Peyer's patch (tissue), 4 donors: ENCODE data around the gene AKT3. TPM values are rescaled to one million over a fixed set of nuclear protein-coding genes. Genes with fewer than 3 reads are reported as not detected.

ENCODE experiments used
- DNase-seq, 3 donors: peaks; one replicate each; pipeline ENCODE4 v3.0.0-alpha.2; 2017 to 2019
- H3K27ac ChIP-seq, 4 donors: fragments of 200-600 bp; sonication (generic); one replicate each; pipeline ENCODE4 v1.5.1; 2016 to 2019
- H3K27me3 ChIP-seq, 2 donors: fragments of 200-600 bp; sonication (generic); one replicate each; pipeline ENCODE4 v1.5.1; 2019
- H3K36me3 ChIP-seq, 3 donors: fragments of 200-600 bp; sonication (generic); one replicate each; pipeline ENCODE4 v1.5.1; 2016 to 2019
- H3K4me1 ChIP-seq, 4 donors: fragments of 200-600 bp; sonication (generic); one replicate each; pipeline ENCODE4 v1.5.1; 2016 to 2019
- H3K4me3 ChIP-seq, 4 donors: fragments of 200-600 bp; sonication (generic); 1 replicate in 3 of 4; 2 replicates in 1 of 4; pipeline ENCODE4 v1.5.1; 2016 to 2019; ENCODE audit warnings: mild to moderate bottlenecking in 1 of 4
- H3K9me3 ChIP-seq, 4 donors: fragments of 200-600 bp; sonication (generic); one replicate each; pipeline ENCODE4 v1.5.1; 2016 to 2019; ENCODE audit warnings: mild to moderate bottlenecking in 1 of 4
- POLR2A ChIP-seq, 2 donors: fragments of 450-650 bp; IDR thresholded peaks; one replicate each; pipeline ENCODE4 v1.5.1; 2017; ENCODE audit warnings: antibody characterized with exemption in 2 of 2, mild to moderate bottlenecking in 2 of 2, moderate library complexity in 2 of 2
- total RNA-seq, 4 donors: library from RNA; depleted of rRNA; stranded (reverse); fragments of >200 nt; gene quantifications; one replicate each; pipeline ENCODE4 v1.1.0, GENCODE V29; 2016
- TF ChIP-seq, protein P1 (sequence below), 6 experiments: fragments of 450-650 bp in 4 of 6; fragments of 200-600 bp in 2 of 6; sonication (generic) in 1 of 6; IDR thresholded peaks; one replicate each; pipeline ENCODE4 v1.5.1; 2017 to 2019; ENCODE audit warnings: antibody characterized with exemption in 6 of 6, mild to moderate bottlenecking in 3 of 6, moderate library complexity in 1 of 6

AKT3 gene
- total RNA-seq, 4 donors from 2014 or later, result 4.4 to 71.8 (median 15.2) TPM

- no peaks in the 10 kb centered on the region for H3K9me3 ChIP-seq
- TF ChIP-seq, protein P1, sequence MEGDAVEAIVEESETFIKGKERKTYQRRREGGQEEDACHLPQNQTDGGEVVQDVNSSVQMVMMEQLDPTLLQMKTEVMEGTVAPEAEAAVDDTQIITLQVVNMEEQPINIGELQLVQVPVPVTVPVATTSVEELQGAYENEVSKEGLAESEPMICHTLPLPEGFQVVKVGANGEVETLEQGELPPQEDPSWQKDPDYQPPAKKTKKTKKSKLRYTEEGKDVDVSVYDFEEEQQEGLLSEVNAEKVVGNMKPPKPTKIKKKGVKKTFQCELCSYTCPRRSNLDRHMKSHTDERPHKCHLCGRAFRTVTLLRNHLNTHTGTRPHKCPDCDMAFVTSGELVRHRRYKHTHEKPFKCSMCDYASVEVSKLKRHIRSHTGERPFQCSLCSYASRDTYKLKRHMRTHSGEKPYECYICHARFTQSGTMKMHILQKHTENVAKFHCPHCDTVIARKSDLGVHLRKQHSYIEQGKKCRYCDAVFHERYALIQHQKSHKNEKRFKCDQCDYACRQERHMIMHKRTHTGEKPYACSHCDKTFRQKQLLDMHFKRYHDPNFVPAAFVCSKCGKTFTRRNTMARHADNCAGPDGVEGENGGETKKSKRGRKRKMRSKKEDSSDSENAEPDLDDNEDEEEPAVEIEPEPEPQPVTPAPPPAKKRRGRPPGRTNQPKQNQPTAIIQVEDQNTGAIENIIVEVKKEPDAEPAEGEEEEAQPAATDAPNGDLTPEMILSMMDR (IDR thresholded peaks at IDR 0.05), result no peak
- no peak for TF ChIP-seq POLR2A (IDR thresholded peaks at IDR 0.05)
These were observed 386.9 kb downstream of the AKT3 start for GRCh38 chr1:243462929-243463697.

GRCh38 chr1:243461700-243462099 lies 388.3 kb downstream of the AKT3 start:
- H3K27me3 ChIP-seq, result no peaks in the 10 kb centered on the region
- no peaks in the 10 kb centered on the region for H3K9me3 ChIP-seq
- TF ChIP-seq, protein P1 (IDR thresholded peaks at IDR 0.05), result no peak
- TF ChIP-seq POLR2A (IDR thresholded peaks at IDR 0.05), result no peak
- DNase-seq, result no peak
- H3K36me3 ChIP-seq, result peaks cover 0 to 7% (median 0%) of the 10 kb centered on the region in 3 donors
- H3K4me1 ChIP-seq, result no peaks in the 10 kb centered on the region
- H3K27ac ChIP-seq, result no peak overlapping the region
- H3K4me3 ChIP-seq, result no peak overlapping the region

More at GRCh38 chr1:243462929-243463697, 386.9 kb downstream of the AKT3 start:
- no peaks in the 10 kb centered on the region for H3K4me1 ChIP-seq
- DNase-seq, result no peak
- peaks cover 0 to 7% (median 0%) of the 10 kb centered on the region in 3 donors for H3K36me3 ChIP-seq
- H3K4me3 ChIP-seq, result no peak overlapping the region
- H3K27ac ChIP-seq, result no peak overlapping the region
- H3K27me3 ChIP-seq, result no peaks in the 10 kb centered on the region

GRCh38 chr1:243459059-243459458 lies 391.0 kb downstream of the AKT3 start:
- Histone ChIP-seq H3K9me3 (no peaks in the 10 kb centered on the region), H3K36me3 (peaks cover 0 to 7% (median 0%) of the 10 kb centered on the region in 3 donors), H3K27me3 (no peaks in the 10 kb centered on the region), H3K4me3 (no peak overlapping the region), H3K4me1 (no peaks in the 10 kb centered on the region), H3K27ac (no peak overlapping the region)
- no peak for TF ChIP-seq POLR2A (IDR thresholded peaks at IDR 0.05)
- TF ChIP-seq, protein P1 (IDR thresholded peaks at IDR 0.05), result no peak
- DNase-seq, result no peak

GRCh38 chr1:243457363-243457982 lies 392.6 kb downstream of the AKT3 start:
- Histone ChIP-seq H3K27ac (no peak overlapping the region), H3K4me1 (no peaks in the 10 kb centered on the region), H3K4me3 (no peak overlapping the region), H3K9me3 (no peaks in the 10 kb centered on the region), H3K27me3 (no peaks in the 10 kb centered on the region), H3K36me3 (peaks cover 0 to 7% (median 0%) of the 10 kb centered on the region in 3 donors)
- no peak for DNase-seq
- TF ChIP-seq, protein P1 (IDR thresholded peaks at IDR 0.05), result no peak
- no peak for TF ChIP-seq POLR2A (IDR thresholded peaks at IDR 0.05)

DNA sequence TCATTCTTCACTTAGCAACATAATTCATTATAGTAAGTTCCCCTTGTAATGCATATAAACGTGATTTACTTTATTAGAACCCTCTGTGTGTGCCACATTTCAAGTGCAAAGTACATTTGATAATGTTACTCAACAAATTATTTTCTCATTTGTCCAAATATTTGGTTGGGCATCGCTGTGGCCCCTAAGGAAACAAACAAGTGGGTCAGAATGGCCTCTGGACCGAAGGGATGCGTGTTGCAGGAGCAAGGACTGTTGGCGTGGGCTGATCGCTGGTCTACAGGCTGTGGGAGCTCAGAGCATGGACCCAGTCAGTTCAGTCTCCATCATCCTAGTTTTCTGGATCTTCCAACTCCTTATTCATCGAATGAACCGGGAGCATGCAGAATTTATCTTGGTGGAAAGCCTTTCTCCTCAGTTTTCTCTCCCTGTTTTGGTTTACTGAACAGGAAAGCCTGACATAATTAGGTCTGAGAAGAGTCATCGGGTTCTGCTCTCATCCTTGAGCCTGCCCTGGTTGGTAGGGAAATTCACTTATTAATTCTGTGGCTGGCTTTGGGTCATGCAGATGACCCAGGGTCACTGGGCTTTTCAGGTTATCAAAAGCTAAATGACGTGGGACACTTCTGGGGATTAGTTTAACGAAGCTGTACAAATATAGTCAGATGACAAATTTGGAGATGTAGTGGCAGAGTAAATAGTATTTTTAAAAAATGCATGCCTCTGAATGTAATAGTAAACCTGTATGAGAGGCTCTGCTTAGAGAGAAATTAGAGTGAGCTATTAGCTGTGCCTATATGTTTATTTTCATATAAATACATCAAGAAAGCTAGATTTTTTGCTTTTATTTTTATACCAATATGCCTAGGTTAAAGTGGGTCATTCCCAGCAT lies 394.0 kb downstream of the AKT3 start:
- H3K9me3 ChIP-seq, result no peaks in the 10 kb centered on the region
- no peak for TF ChIP-seq POLR2A (IDR thresholded peaks at IDR 0.05)
- TF ChIP-seq, protein P1 (IDR thresholded peaks at IDR 0.05), result no peak
- H3K4me3 ChIP-seq, result no peak overlapping the region
- peaks cover 0 to 4% (median 0%) of the 10 kb centered on the region in 3 donors for H3K36me3 ChIP-seq
- no peak overlapping the region for H3K27ac ChIP-seq
- H3K4me1 ChIP-seq, result no peaks in the 10 kb centered on the region
- H3K27me3 ChIP-seq, result no peaks in the 10 kb centered on the region
- no peak for DNase-seq
